A549 (cell line): ENCODE data around the gene STRN3. TPM values are rescaled to one million over a fixed set of nuclear protein-coding genes. Genes with fewer than 3 reads are reported as not detected.

Experiments used
- ATAC-seq, 2 experiments: fragments of 200-7000 bp in 1 of 2; fragments of >200 bp in 1 of 2; cut with Nextera tagmentation in 1 of 2; cut with Tn5 transposase in 1 of 2; 3 replicates each; pipeline versions ENCODE4 v1.8.0 to v1.9.1; 2018 to 2020; ENCODE audit warnings: mild to moderate bottlenecking in 1 of 2, moderate library complexity in 1 of 2
- CTCF ChIA-PET: fragments of 300-600 bp; sonication (Branson Sonifier 250); formaldehyde crosslinking; extraction: SDS; loops from one replicate; lab custom pipeline; 2021; ENCODE audit warnings: antibody characterized with exemption, inconsistent platforms; lab: Yijun Ruan, JAX
- POLR2A ChIA-PET: fragments of 350-600 bp; formaldehyde crosslinking; extraction: SDS; loops from one replicate; lab custom pipeline; 2021; ENCODE audit warnings: antibody characterized with exemption, inconsistent platforms; lab: Yijun Ruan, JAX
- DNase-seq, 2 experiments: peaks; one replicate each; pipeline versions ENCODE4 v3.0.0 to v3.0.0-alpha.2; 2011 to 2016; ENCODE audit warnings: low read depth in 1 of 2, low spot score in 1 of 2
- FAIRE-seq: peaks from 2 replicates; lab custom pipeline; 2011; peaks lifted over from hg19 to GRCh38; lab: Jason Lieb, UNC
- H3K27ac ChIP-seq, 2 experiments: fragments of >200 bp; sonication (Bioruptor Twin); formaldehyde crosslinking; 3 replicates each; pipeline ENCODE4 v1.5.1; 2016 to 2017
- H3K4me1 ChIP-seq: fragments of >200 bp; sonication (Bioruptor Twin); formaldehyde crosslinking; 3 replicates; pipeline ENCODE4 v1.6.1; 2016
- H3K4me2 ChIP-seq: fragments of >200 bp; sonication (Bioruptor Twin); formaldehyde crosslinking; 3 replicates; pipeline ENCODE4 v1.6.1; 2016
- H3K4me3 ChIP-seq: fragments of >200 bp; sonication (Bioruptor Twin); formaldehyde crosslinking; 3 replicates; pipeline ENCODE4 v1.5.1; 2016
- H3K9me3 ChIP-seq: fragments of >200 bp; sonication (Bioruptor Twin); formaldehyde crosslinking; 3 replicates; pipeline ENCODE4 v1.6.1; 2016
- CEBPB ChIP-seq, 2 experiments: fragments of >200 bp in 1 of 2; sonication (Bioruptor Twin) in 1 of 2; formaldehyde crosslinking in 1 of 2; IDR thresholded peaks; 2 replicates each; pipeline ENCODE4 v1.6.1; 2012 to 2016
- CHD2 ChIP-seq: fragments of 150-350 bp; IDR thresholded peaks from 2 replicates; pipeline ENCODE4 v1.6.1; 2014; ENCODE audit warnings: low read length; ENCODE audit not compliant: partially characterized antibody
- CHD4 ChIP-seq: fragments of 200-600 bp; sonication (generic); IDR thresholded peaks from 2 replicates; pipeline ENCODE4 v1.6.1; 2016; ENCODE audit warnings: antibody characterized with exemption, mild to moderate bottlenecking, borderline replicate concordance
- CTCF ChIP-seq: fragments of >200 bp; sonication (Bioruptor Twin); formaldehyde crosslinking; IDR thresholded peaks from 3 replicates; pipeline ENCODE4 v1.5.1; 2016
- E2F6 ChIP-seq: IDR thresholded peaks from 2 replicates; pipeline ENCODE4 v1.6.1; 2012; ENCODE audit warnings: low read depth, borderline replicate concordance
- EHF ChIP-seq: fragments of 250-450 bp; sonication (Bioruptor Pico); IDR thresholded peaks from 2 replicates; pipeline ENCODE4 v1.5.0; 2020; ENCODE audit warnings: mild to moderate bottlenecking
- EHMT2 ChIP-seq: fragments of 200-600 bp; sonication (generic); IDR thresholded peaks from 2 replicates; pipeline ENCODE4 v1.6.1; 2016; ENCODE audit warnings: antibody characterized with exemption, low read depth, mild to moderate bottlenecking, moderate library complexity
- ELK1 ChIP-seq: fragments of 150-350 bp; IDR thresholded peaks from 2 replicates; pipeline ENCODE4 v1.6.1; 2014; ENCODE audit warnings: low read depth, mild to moderate bottlenecking, low read length
- ESRRA ChIP-seq: fragments of 150-350 bp; IDR thresholded peaks from 2 replicates; pipeline ENCODE4 v1.6.1; 2014; ENCODE audit warnings: mild to moderate bottlenecking, low read length, borderline replicate concordance
- FOSB ChIP-seq: fragments of 250-450 bp; sonication (Bioruptor Pico); IDR thresholded peaks from 2 replicates; pipeline ENCODE4 v1.5.0; 2020; ENCODE audit warnings: mild to moderate bottlenecking, moderate library complexity
- FOXS1 ChIP-seq: fragments of 250-450 bp; sonication (Bioruptor Pico); IDR thresholded peaks from 2 replicates; pipeline ENCODE4 v1.5.0; 2020; ENCODE audit warnings: mild to moderate bottlenecking, moderate library complexity
- HES2 ChIP-seq: fragments of >200 bp; sonication (Bioruptor Twin); formaldehyde crosslinking; IDR thresholded peaks from 2 replicates; pipeline ENCODE4 v1.6.1; 2016
- HMGXB4 ChIP-seq: fragments of 250-450 bp; sonication (Bioruptor Pico); IDR thresholded peaks from 2 replicates; pipeline ENCODE4 v1.5.0; 2021; ENCODE audit warnings: mild to moderate bottlenecking, moderate library complexity, borderline replicate concordance
- HOXA7 ChIP-seq: fragments of 250-450 bp; sonication (Bioruptor Pico); IDR thresholded peaks from 2 replicates; pipeline ENCODE4 v1.5.0; 2020; ENCODE audit warnings: mild to moderate bottlenecking, moderate library complexity
- JUN ChIP-seq, 2 experiments: fragments of >200 bp; sonication (Bioruptor Twin); formaldehyde crosslinking; IDR thresholded peaks; 2 replicates in 1 of 2; 3 replicates in 1 of 2; pipeline ENCODE4 v1.6.1; 2016 to 2017
- KDM1A ChIP-seq: fragments of 200-600 bp; sonication (generic); IDR thresholded peaks from 2 replicates; pipeline ENCODE4 v1.6.1; 2016; ENCODE audit warnings: low read depth, mild to moderate bottlenecking
- MAX ChIP-seq: IDR thresholded peaks from 2 replicates; pipeline ENCODE4 v1.6.1; 2012
- NPAS2 ChIP-seq: fragments of 250-450 bp; sonication (Bioruptor Pico); IDR thresholded peaks from 2 replicates; pipeline ENCODE4 v1.8.0; 2022; ENCODE audit warnings: mild to moderate bottlenecking, moderate library complexity, borderline replicate concordance
- PHF8 ChIP-seq: fragments of 200-600 bp; sonication (generic); IDR thresholded peaks from 2 replicates; pipeline ENCODE4 v1.6.1; 2016; ENCODE audit warnings: low read depth, mild to moderate bottlenecking, antibody characterized with exemption, moderate library complexity, borderline replicate concordance
- POLR2A ChIP-seq: IDR thresholded peaks from 2 replicates; pipeline ENCODE4 v1.6.1; 2012; ENCODE audit warnings: mild to moderate bottlenecking, low read length
- POLR2AphosphoS2 ChIP-seq: conservative IDR thresholded peaks from 2 replicates; pipeline ENCODE4 v1.6.1; 2012; ENCODE audit warnings: low read length, improper control_type of control experiment, inconsistent platforms
- RARB ChIP-seq: fragments of 250-450 bp; sonication (Bioruptor Pico); IDR thresholded peaks from 2 replicates; pipeline ENCODE4 v1.8.0; 2021; ENCODE audit warnings: mild to moderate bottlenecking, moderate library complexity
- SMC3 ChIP-seq: fragments of >200 bp; sonication (Bioruptor Twin); formaldehyde crosslinking; IDR thresholded peaks from 3 replicates; pipeline ENCODE4 v1.6.1; 2018; ENCODE audit warnings: inconsistent platforms
- USF2 ChIP-seq: fragments of 450-650 bp; IDR thresholded peaks from 2 replicates; pipeline ENCODE4 v1.6.1; 2014; ENCODE audit warnings: antibody characterized with exemption
- ZFP36 ChIP-seq: fragments of 450-650 bp; IDR thresholded peaks from 2 replicates; pipeline ENCODE4 v1.6.1; 2014; ENCODE audit warnings: borderline replicate concordance; ENCODE audit not compliant: partially characterized antibody
- ZSCAN20 ChIP-seq: fragments of 250-450 bp; sonication (Bioruptor Pico); IDR thresholded peaks from 2 replicates; pipeline ENCODE4 v1.8.0; 2022; ENCODE audit warnings: mild to moderate bottlenecking, moderate library complexity
- WGBS: methylation state at CpG from one replicate; pipeline ENCODE4 v1.1.6; 2017; ENCODE audit errors: missing lambda C conversion rate; 5-methylcytosine and 5-hydroxymethylcytosine counted together
- polyA plus RNA-seq, 4 experiments: library from polyadenylated mRNA; depleted of rRNA in 3 of 4; stranded (reverse); fragments of >200 nt; fragmentation: RNase III in 1 of 4; extraction: RNeasy Plus Mini Kit Qiagen cat#74134 plus additional on column Dnase treatment in 1 of 4; gene quantifications; 2 replicates in 3 of 4; 3 replicates in 1 of 4; pipeline ENCODE4 v1.2.3, GENCODE V29; 2011 to 2017

Gene STRN3
- polyA plus RNA-seq, 2 of the 4 experiments (the other 2 are of a cell fraction), result 22.1 to 44.8 TPM

GRCh38 chr14:30876692-30877091 is 149.5 kb downstream of the STRN3 start (continued):
- TF ChIP-seq E2F6 (no peak), EHF (no peak), KDM1A (no peak), ESRRA (no peak)

- CTCF ChIA-PET, result interaction anchor here (1.7 kb wide), 1 partner anchor 27 kb away, joined by 3 read pairs; no protein-coding TSS in a partner anchor
Observed at GRCh38 chr14:30875788-30876053, 150.5 kb downstream of the STRN3 start.

GRCh38 chr14:30874999-30875787 is 151.0 kb downstream of the STRN3 start:
- peak overlapping the region; percentile 84 for H3K4me2 ChIP-seq
- ChIA-PET POLR2A (no interaction called here), CTCF (interaction anchor here (1.7 kb wide), 1 partner anchor 28 kb away, joined by 3 read pairs; no protein-coding TSS in a partner anchor)
- 0 out of 3 replicates have a peak, but pooled peaks cover 4% of the 10 kb centered on the region for H3K4me1 ChIP-seq
- no peaks in the 10 kb centered on the region for H3K9me3 ChIP-seq
- 93% methylated on average over 43 of the region's 48 CpGs for WGBS
- FAIRE-seq, result no peak
- H3K27ac ChIP-seq, result peak overlapping the region; percentile 75 to 90
- peak overlapping the region; percentile 86 for H3K4me3 ChIP-seq
- no peak for DNase-seq
- no peak for ATAC-seq
- TF ChIP-seq CTCF (no peak), SMC3 (no peak), PHF8 (no peak), FOSB (CRISPR knock-in tag) (no peak), ZSCAN20 (CRISPR knock-in tag) (no peak), EHMT2 (no peak), HES2 (no peak), CHD4 (no peak), CEBPB (IDR thresholded peaks at IDR 0.05) (no peak), MAX (no peak)

More at GRCh38 chr14:30875788-30876053, 150.5 kb downstream of the STRN3 start:
- Histone ChIP-seq H3K27ac (no peak overlapping the region), H3K4me1 (0 out of 3 replicates have a peak, but pooled peaks cover 4% of the 10 kb centered on the region), H3K9me3 (no peaks in the 10 kb centered on the region), H3K4me2 (no peak overlapping the region; the same call in 2 of the 3 replicates), H3K4me3 (no peak overlapping the region)
- TF ChIP-seq FOXS1 (CRISPR knock-in tag) (no peak), HMGXB4 (CRISPR knock-in tag) (no peak), HOXA7 (CRISPR knock-in tag) (no peak), ZFP36 (no peak), USF2 (no peak), KDM1A (no peak), HES2 (no peak), POLR2AphosphoS2 (no peak), ELK1 (no peak), NPAS2 (CRISPR knock-in tag) (no peak), RARB (CRISPR knock-in tag) (no peak), JUN (IDR thresholded peaks at IDR 0.05) (no peak), CHD2 (no peak), POLR2A (no peak), CEBPB (IDR thresholded peaks at IDR 0.05) (no peak), EHMT2 (no peak)
- DNase-seq (no peak), FAIRE-seq (no peak), ATAC-seq (no peak)
- POLR2A ChIA-PET, result no interaction called here
- WGBS, result 92% methylated on average over 9 of the region's 9 CpGs
